GM21717 (cell line): ENCODE results near the gene ANKRD13B.

Experiments used
- ATAC-seq: cut with Tn5 transposase; IDR thresholded peaks from one replicate; pipeline ENCODE4 v1.9.1; 2021; ENCODE audit warnings: mild to moderate bottlenecking, moderate library complexity; ENCODE audit not compliant: unreplicated experiment

ANKRD13B gene

GRCh38 chr17:29593591-29594518 lies 923 bp downstream of the ANKRD13B start:
- ATAC-seq, result no peak

GRCh38 chr17:29594519-29595090 lies 1.7 kb downstream of the ANKRD13B start:
- ATAC-seq, result no peak

GRCh38 chr17:29595107-29595942 lies 2.4 kb downstream of the ANKRD13B start:
- no peak for ATAC-seq

- ATAC-seq, result no peak
These were observed 3.2 kb downstream of the ANKRD13B start for GRCh38 chr17:29595943-29596774.

- ATAC-seq, result no peak
These were observed 3.9 kb downstream of the ANKRD13B start for GRCh38 chr17:29596811-29597210.

GRCh38 chr17:29597361-29598172 lies 4.6 kb downstream of the ANKRD13B start:
- no peak for ATAC-seq

- ATAC-seq, result no peak
These were observed 10.3 kb downstream of the ANKRD13B start for GRCh38 chr17:29603109-29603674.

GRCh38 chr17:29607557-29608195 lies 14.7 kb downstream of the ANKRD13B start:
- no peak for ATAC-seq

- ATAC-seq, result no peak
These were observed 16.1 kb downstream of the ANKRD13B start for GRCh38 chr17:29608986-29609385.

GRCh38 chr17:29610395-29610794 lies 17.5 kb downstream of the ANKRD13B start:
- no peak for ATAC-seq

- ATAC-seq, result no peak
These were observed 18.6 kb downstream of the ANKRD13B start for GRCh38 chr17:29611351-29612093.

GRCh38 chr17:29612094-29612403 lies 19.1 kb downstream of the ANKRD13B start:
- ATAC-seq, result no peak

GRCh38 chr17:29612404-29613280 lies 19.7 kb downstream of the ANKRD13B start:
- ATAC-seq, result no peak

GRCh38 chr17:29613352-29613837 lies 20.5 kb downstream of the ANKRD13B start:
- no peak for ATAC-seq

- no peak for ATAC-seq
These were observed 20.9 kb downstream of the ANKRD13B start for GRCh38 chr17:29613856-29614255.

- ATAC-seq, result no peak
These were observed 21.6 kb downstream of the ANKRD13B start for GRCh38 chr17:29614349-29615047.

GRCh38 chr17:29615048-29615385 lies 22.1 kb downstream of the ANKRD13B start:
- no peak for ATAC-seq
